GM21737 (cell line): Measurements from ENCODE around the gene IQCK.
A peak's percentile ranks its signal among the peaks of the same experiment; 100 is the strongest.

Source experiments
- ATAC-seq: cut with Tn5 transposase; IDR thresholded peaks from one replicate; pipeline ENCODE4 v1.9.1; 2021; ENCODE audit warnings: mild to moderate bottlenecking, moderate library complexity; ENCODE audit not compliant: unreplicated experiment

The IQCK gene

GRCh38 chr16:19907161-19907992 lies 189.3 kb downstream of the IQCK start:
- ATAC-seq = peak; percentile 62
